Activated gamma-delta T cell (primary cell): ENCODE measurements around the gene FADS3.

ENCODE experiments used
- DNase-seq: peaks from one replicate; lab custom pipeline; 2025; lab: John Stamatoyannopoulos, UW

FADS3 gene

DNA sequence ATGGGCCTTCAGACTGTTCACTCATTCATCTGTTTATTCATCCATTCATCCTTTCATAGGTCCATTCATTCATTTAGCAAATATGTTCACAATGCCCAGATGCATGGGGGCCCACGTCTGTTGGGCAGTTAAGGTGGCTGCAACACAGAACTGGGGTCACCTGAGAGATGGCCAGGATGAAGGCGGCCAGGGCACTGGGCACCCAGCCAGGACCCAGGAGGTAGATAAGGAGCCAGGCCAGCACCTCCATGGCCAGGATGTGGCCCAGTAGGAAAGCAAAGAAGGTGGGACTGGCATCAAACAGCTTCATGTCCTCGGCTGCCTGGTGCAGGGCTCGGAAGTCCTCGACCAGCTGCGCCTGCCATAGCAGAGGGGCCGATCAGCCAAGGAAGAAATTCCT lies 12.2 kb downstream of the FADS3 start:
- no peak for DNase-seq

- no peak for DNase-seq
Observed at GRCh38 chr11:61875698-61876097, 15.6 kb downstream of the FADS3 start.

DNA sequence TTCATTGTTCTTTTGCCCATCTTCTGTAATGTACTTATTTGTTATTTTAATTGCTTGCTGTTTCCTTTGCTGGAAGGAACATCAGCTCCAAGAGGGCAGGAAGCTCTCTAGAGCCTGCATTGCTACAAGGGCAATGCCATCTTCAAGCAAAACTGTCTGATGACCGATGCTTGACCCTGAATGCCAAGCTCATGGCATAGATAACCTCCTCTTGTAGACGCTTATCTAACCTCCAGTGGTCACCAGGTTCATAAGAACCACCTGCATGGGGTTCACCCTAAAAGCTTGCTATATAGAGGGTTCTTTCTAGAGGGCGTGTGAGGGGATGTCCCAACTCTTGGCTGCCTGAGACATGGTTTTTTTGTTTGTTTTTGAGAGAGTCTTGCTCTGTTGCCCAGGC lies 16.5 kb downstream of the FADS3 start:
- DNase-seq, result no peak

- no peak for DNase-seq
Observed at GRCh38 chr11:61874377-61874809, 17.0 kb downstream of the FADS3 start.

GRCh38 chr11:61873588-61874376 lies 17.6 kb downstream of the FADS3 start:
- no peak for DNase-seq

DNA sequence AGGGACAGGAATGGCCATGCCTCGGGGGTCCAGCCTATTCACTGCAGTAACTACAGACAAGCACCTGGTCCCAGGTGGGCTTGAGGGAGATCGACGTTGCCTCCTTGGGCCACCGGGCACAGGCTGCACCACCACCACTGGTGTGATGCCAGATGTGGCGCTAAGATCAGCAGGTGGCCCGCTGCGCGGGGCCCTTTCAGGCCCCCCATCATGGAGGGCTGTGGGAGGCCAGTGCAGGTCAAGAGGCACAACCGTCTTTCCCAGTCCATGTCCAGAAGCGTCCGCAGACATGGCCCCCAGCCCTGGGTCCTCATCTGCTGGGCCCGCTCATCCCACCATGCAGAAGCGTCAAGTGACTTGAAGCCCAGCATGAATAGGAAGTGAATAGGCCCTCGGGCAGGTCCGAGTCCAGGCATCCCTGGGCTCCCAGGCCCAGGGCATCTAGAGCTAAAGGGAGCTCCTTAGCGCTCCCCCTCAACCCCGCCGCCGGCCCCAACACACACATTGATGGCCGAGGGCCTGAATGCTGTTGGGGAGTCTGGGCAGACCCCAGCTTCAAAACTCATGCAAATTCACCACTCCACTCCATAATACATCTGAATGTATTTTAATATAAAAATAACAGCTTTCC lies 18.3 kb downstream of the FADS3 start:
- DNase-seq, result no peak

DNA sequence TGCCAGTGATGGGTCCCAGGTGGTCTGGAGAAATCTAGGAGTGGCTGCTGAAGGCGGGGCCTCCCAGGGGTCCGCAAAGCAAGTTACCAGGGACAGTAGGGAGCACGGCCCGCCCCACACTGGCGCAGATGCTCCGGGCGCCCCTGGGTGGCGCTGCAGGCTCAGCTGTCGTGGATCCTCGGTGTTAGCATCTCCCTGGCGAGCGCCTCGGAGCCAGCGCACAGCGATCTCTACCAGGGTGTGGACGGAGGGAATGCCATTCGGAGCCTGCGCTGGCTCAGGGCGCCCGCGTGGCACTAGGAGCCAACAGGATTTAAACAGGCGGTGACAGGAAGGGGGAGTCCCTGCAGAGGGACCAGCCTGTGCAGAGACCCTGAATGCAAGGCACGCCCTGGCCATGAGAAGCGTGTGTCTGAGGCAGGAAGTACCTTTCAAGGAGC lies 20.2 kb downstream of the FADS3 start:
- DNase-seq, result peak; percentile 27

DNA sequence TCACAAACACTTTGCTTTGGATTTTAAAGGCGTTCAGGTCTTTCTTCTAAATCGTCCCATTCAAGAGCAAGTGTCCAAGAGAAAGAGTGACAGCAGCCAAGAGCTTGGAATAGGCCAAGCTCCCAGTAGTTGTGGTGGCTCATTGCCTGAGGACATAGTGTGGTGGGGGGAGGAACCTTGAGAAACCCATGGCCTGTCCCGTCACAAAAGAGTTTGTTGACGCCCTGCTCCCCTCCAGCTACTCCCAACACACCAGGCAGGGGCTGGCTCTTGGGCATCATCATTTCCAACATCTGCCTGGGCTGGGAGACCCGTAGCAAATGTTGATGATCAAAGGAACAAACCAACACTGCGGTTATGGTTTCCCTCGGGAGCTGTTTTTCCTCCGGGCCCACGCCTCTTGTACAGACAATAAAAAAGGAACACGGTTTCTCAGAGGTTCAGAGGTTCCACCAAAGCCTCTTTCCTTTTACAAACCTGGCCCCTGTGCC lies 20.8 kb downstream of the FADS3 start:
- no peak for DNase-seq

DNA sequence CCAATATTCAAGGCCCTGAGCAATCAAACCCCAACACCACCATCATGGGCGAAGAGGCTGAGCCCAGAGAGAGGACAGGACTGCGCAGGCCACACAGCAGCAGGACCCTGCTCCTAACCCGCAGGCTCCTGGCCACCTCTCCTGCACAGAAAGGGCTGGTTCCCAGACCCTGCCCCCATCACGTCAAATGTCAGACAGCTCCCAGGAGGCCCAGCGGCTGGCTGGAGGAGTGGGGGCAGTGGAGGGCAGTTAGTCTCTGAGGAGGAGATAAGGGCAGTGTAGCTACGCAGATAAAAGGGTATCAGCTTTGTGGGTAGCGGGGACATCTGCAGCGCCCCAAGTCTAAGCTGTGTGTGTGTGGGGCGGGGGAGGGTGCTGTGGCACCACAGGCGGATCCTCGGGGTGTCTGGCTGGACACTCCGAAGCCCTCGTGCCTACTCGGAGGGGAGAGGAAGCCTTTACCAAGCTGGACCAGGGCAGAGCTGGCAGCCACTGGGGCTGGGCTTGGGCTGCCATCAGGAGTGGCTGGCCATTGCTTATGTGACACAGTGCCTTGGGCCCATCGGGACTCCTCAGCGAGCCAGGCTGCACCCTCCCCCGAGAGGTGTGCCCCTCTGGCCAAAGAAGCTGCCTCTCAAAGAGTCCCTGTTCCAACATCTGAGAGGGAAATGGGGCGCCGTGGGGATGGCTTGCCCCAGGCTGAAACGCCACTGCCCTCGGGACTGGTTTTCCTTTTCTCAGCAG lies 21.5 kb downstream of the FADS3 start:
- no peak for DNase-seq

- no peak for DNase-seq
Observed at GRCh38 chr11:61869429-61869707, 22.0 kb downstream of the FADS3 start.

DNA sequence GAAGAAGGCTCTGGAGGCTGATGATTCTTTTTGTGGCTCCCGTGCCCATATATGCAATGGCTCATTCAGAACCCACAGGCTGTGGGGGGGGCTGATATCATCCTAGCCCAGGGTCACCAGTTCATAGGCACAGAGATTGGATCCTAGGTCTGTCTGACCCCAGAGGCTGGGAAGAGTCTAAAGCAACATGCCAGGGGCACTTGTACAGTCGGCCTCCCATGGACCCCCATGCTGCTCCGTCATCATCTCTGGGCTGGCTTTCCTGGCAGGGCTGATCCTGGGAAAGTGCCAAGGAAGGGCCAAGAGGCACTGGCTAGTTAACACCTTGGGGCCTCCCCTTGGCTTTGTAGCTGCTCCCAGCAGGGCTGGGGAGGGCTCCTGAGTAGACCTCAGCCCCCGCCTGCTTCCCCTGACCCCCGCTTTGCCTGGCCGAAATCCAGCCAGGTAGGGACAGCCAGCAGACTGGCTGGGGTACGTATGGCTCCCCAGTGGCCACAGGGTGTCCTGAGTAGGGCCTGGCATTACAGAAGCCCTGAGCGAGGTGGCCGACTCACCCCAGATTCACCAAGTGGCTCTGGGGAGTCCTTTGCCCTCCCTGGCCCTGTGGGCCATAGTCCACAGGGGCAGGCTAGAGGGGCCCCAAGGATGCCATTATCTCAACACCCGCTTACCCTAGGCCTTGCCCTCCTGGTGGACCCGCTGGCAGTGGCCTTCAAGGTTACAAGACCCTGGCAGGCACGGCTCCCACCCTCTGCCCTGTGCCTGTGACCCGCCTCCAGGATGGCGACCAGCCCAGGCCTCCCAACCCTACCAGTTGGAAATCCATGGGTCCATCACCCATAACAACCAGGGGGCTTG lies 22.5 kb downstream of the FADS3 start:
- no peak for DNase-seq

DNA sequence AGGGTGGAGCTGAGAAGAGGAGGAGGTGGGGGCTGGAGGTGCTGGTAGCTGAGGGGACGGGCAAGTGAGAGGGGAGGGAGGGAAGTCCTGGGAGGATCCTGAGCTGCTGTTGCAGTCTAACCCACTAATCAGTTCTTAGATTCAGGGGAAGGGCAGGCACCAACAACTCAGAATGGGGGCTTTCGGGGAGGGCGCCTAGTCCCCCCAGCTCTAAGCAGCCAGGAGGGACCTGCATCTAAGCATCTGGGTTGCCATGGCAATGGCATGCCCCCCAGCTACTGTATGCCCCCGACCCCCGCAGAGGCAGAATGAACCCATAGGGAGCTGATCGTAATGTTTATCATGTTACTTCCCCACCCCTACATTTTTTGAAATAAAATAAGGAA lies 24.4 kb downstream of the FADS3 start:
- no peak for DNase-seq

DNA sequence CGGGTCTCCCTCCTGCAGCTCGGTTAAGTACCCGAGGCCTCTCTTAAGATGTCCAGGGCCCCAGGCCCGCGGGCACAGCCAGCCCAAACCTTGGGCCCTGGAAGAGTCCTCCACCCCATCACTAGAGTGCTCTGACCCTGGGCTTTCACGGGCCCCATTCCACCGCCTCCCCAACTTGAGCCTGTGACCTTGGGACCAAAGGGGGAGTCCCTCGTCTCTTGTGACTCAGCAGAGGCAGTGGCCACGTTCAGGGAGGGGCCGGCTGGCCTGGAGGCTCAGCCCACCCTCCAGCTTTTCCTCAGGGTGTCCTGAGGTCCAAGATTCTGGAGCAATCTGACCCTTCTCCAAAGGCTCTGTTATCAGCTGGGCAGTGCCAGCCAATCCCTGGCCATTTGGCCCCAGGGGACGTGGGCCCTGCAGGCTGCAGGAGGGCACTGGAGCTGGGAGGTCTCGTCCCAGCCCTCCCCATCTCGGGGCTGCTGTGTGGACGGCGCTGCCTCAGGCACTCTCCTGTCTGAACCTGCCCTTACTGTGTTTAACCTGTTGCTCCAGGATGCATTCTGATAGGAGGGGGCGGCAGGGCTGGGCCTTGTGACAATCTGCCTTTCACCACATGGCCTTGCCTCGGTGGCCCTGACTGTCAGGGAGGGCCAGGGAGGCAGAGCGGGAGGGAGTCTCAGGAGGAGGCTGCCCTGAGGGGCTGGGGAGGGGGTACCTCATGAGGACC lies 25.0 kb downstream of the FADS3 start:
- no peak for DNase-seq

- no peak for DNase-seq
Observed at GRCh38 chr11:61864814-61865775, 26.2 kb downstream of the FADS3 start.

DNA sequence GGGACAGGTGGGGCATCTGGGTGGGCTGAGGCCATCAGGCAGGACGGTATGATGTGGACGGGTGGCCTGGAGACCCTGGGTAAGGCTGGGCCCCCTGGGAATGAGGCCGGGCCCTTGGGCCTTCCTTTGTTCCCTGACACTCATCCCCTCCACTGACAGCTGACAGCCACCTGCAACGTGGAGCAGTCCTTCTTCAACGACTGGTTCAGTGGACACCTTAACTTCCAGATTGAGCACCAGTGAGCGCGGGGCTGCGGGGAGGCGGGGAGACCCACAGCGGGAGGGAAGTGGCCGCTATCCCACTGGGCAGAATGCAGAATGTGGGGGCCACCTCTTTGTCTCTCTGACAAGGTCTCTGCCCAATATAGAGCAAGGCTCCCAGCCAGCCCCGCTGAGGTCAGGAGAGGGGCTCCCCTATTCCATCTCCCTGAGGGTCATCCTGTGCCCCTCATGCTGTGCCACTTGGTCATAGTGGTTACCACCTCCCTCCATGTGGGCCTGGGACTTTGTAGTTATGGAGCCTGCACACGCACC lies 27.7 kb downstream of the FADS3 start:
- DNase-seq, result no peak

- DNase-seq, result no peak
Observed at GRCh38 chr11:61862714-61863547, 28.4 kb downstream of the FADS3 start.

DNA sequence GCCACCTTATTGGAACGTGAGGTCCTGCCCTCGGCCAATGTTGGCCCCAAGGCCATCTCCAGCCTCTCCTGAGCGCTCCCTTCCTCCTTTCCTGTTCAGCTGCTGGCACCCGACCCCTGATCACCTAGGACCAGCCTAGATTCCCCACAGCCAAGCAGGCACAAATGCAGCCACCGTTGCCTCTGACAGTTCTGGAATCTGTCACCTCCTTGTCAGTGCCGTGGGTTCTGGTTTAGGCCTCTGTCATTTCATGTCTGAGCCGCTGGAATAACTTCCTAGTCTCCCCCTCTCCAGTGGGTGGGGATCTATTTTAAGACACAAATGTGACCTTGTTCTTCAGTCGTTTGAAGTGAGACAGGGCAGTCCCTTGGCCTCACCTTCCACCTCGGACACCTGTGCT lies 29.7 kb downstream of the FADS3 start:
- no peak for DNase-seq

- DNase-seq, result no peak
Observed at GRCh38 chr11:61860054-61860903, 31.1 kb downstream of the FADS3 start.
